HCT116 (cell line): ENCODE measurements around the gene COL4A3. TPM values are rescaled to one million over a fixed set of nuclear protein-coding genes. Genes with fewer than 3 reads are reported as not detected.

Source experiments
- ATAC-seq: fragments of 200-7000 bp; cut with Tn5 transposase; 2 replicates; pipeline ENCODE4 v1.9.1; 2020; ENCODE audit warnings: mild to moderate bottlenecking, moderate library complexity
- BruUV-seq: library from RNA; stranded (reverse); fragments of 400-500 nt; replicated peaks from 2 replicates; lab custom pipeline; 2021; lab: Mats Ljungman, UMichigan
- CTCF ChIA-PET: fragments of 300-600 bp; sonication (Branson Sonifier 250); formaldehyde crosslinking; loops from one replicate; lab custom pipeline; 2021; ENCODE audit warnings: antibody characterized with exemption; lab: Charles Lee
- POLR2A ChIA-PET: fragments of 300-600, 350-600 bp; sonication (Branson Sonifier 250); formaldehyde crosslinking; loops from one replicate; lab custom pipeline; 2021; ENCODE audit warnings: antibody characterized with exemption; lab: Charles Lee
- RAD21 ChIA-PET, 2 experiments: fragments of 300-600 bp; sonication (Branson Sonifier 250); formaldehyde crosslinking; loops; one replicate each; lab custom pipeline; 2023; ENCODE audit warnings: low total read pairs in 2 of 2; ENCODE audit not compliant: uncharacterized antibody in 2 of 2, unreplicated experiment in 2 of 2, low non-redundant PET in 1 of 2; lab: Charles Lee
- DNase-seq: peaks from one replicate; pipeline ENCODE4 v3.0.0-alpha.2; 2010; ENCODE audit warnings: low read depth, low spot score
- H2AFZ ChIP-seq: fragments of 200-600 bp; shearing (Covaris generic), sonication (generic); 2 replicates; pipeline ENCODE4 v1.6.1; 2017; ENCODE audit warnings: low read depth, mixed run types, mixed read lengths, antibody characterized with exemption, low read length; ENCODE audit not compliant: poor library complexity, severe bottlenecking
- H3K27ac ChIP-seq: 2 replicates; pipeline ENCODE4 v1.5.1; 2012; ENCODE audit warnings: low read depth, low read length
- H3K27me3 ChIP-seq: fragments of 200-600 bp; sonication (generic); 2 replicates; pipeline ENCODE4 v1.6.1; 2016; ENCODE audit warnings: mixed run types, low read length, mixed read lengths; ENCODE audit not compliant: insufficient read depth
- H3K36me3 ChIP-seq, 2 experiments: fragments of 200-500 bp in 1 of 2; fragments of 200-600 bp in 1 of 2; sonication (Bioruptor generic) in 1 of 2; sonication (generic) in 1 of 2; 2 replicates each; pipeline versions ENCODE4 v1.5.1 to v1.6.1; 2014 to 2016; ENCODE audit warnings: low read length in 2 of 2, inconsistent platforms in 1 of 2, mixed read lengths in 1 of 2, mixed run types in 1 of 2; ENCODE audit not compliant: insufficient read depth in 2 of 2, control insufficient read depth in 1 of 2
- H3K4me1 ChIP-seq, 2 experiments: fragments of 200-600 bp in 1 of 2; sonication (generic) in 1 of 2; 2 replicates each; pipeline versions ENCODE4 v1.5.1 to v1.6.1; 2012 to 2017; ENCODE audit warnings: low read length in 2 of 2, inconsistent platforms in 1 of 2, mild to moderate bottlenecking in 1 of 2, mixed read lengths in 1 of 2, mixed run types in 1 of 2, moderate library complexity in 1 of 2; ENCODE audit not compliant: insufficient read depth in 2 of 2, control insufficient read depth in 1 of 2
- H3K4me2 ChIP-seq: fragments of 200-600 bp; sonication (generic); 2 replicates; pipeline ENCODE4 v1.6.1; 2017; ENCODE audit warnings: mixed run types, low read length, mixed read lengths
- H3K4me3 ChIP-seq, 2 experiments: fragments of 200-600 bp in 1 of 2; sonication (generic) in 1 of 2; replicated peaks in 1 of 2; 2 replicates each; pipeline ENCODE4 v1.5.1; 2011 to 2016; ENCODE audit warnings: low read length in 2 of 2, control low read depth in 1 of 2, low read depth in 1 of 2, mild to moderate bottlenecking in 1 of 2, mixed read lengths in 1 of 2, mixed run types in 1 of 2
- H3K79me2 ChIP-seq: fragments of 200-600 bp; sonication (generic); 2 replicates; pipeline ENCODE4 v1.6.1; 2017; ENCODE audit warnings: mild to moderate bottlenecking, mixed run types, low read length, moderate library complexity, mixed read lengths; ENCODE audit not compliant: insufficient read depth
- H3K9ac ChIP-seq: fragments of 200-600 bp; sonication (generic); 2 replicates; pipeline ENCODE4 v1.6.1; 2016; ENCODE audit warnings: low read length, mixed read lengths
- H3K9me2 ChIP-seq: fragments of 200-600 bp; sonication (generic), shearing (Covaris generic); 2 replicates; pipeline ENCODE4 v1.6.1; 2017; ENCODE audit warnings: mixed run types, mild to moderate bottlenecking, moderate library complexity; ENCODE audit not compliant: insufficient read depth
- H3K9me3 ChIP-seq, 2 experiments: fragments of 200-500 bp in 1 of 2; fragments of 200-600 bp in 1 of 2; sonication (Bioruptor generic) in 1 of 2; sonication (generic) in 1 of 2; 2 replicates each; pipeline ENCODE4 v1.6.1; 2014 to 2017; ENCODE audit warnings: low read length in 2 of 2, mixed read lengths in 2 of 2, inconsistent platforms in 1 of 2, low read depth in 1 of 2, mild to moderate bottlenecking in 1 of 2, mixed run types in 1 of 2, moderate library complexity in 1 of 2; ENCODE audit not compliant: control insufficient read depth in 1 of 2, insufficient read depth in 1 of 2
- H4K20me1 ChIP-seq: fragments of 200-600 bp; sonication (generic), shearing (Covaris generic); 2 replicates; pipeline ENCODE4 v1.6.1; 2017; ENCODE audit warnings: mixed run types, mild to moderate bottlenecking, moderate library complexity; ENCODE audit not compliant: insufficient read depth
- ELF1 ChIP-seq: IDR thresholded peaks from 2 replicates; pipeline ENCODE4 v1.6.1; 2012; ENCODE audit warnings: low read depth, borderline replicate concordance
- EZH2phosphoT487 ChIP-seq: fragments of 200-600 bp; IDR thresholded peaks from 2 replicates; pipeline ENCODE4 v1.6.1; 2018; ENCODE audit warnings: antibody characterized with exemption, borderline replicate concordance
- JUND ChIP-seq: IDR thresholded peaks from 2 replicates; pipeline ENCODE4 v1.6.1; 2012
- SRF ChIP-seq: IDR thresholded peaks from 2 replicates; pipeline ENCODE4 v1.6.1; 2012; ENCODE audit warnings: low read depth
- TCF7L2 ChIP-seq: IDR thresholded peaks from 2 replicates; pipeline ENCODE4 v1.7.0; 2011; ENCODE audit warnings: borderline replicate concordance, inconsistent platforms; ENCODE audit not compliant: insufficient read depth, insufficient read length; ENCODE audit errors: extremely low read depth
- YY1 ChIP-seq: IDR thresholded peaks from 2 replicates; pipeline ENCODE4 v1.6.1; 2011; ENCODE audit warnings: low read length, low read depth, moderate library complexity, mild to moderate bottlenecking; ENCODE audit not compliant: insufficient replicate concordance; ENCODE audit errors: extremely low read depth
- ZFX ChIP-seq: fragments of 450-650 bp; IDR thresholded peaks from 2 replicates; pipeline ENCODE4 v1.6.1; 2017
- ZNF274 ChIP-seq: fragments of 200-500 bp; sonication (Bioruptor generic); IDR thresholded peaks from 2 replicates; pipeline ENCODE4 v1.6.1; 2014; ENCODE audit warnings: mild to moderate bottlenecking, low read depth, low read length, inconsistent platforms
- intact Hi-C: fragments of 100-400 bp; cut with micrococcal nuclease; formaldehyde crosslinking; loops from 2 replicates; pipeline ENCODE4 v1.10.0; 2022
- total RNA-seq: library from RNA; stranded (reverse); gene quantifications from one replicate; pipeline ENCODE4 v1.2.1, GENCODE V29; 2021; ENCODE audit not compliant: unreplicated experiment
- TF ChIP-seq, protein P1 (sequence below): IDR thresholded peaks from 2 replicates; pipeline ENCODE4 v1.6.1; 2012; ENCODE audit warnings: low read depth
- TF ChIP-seq, protein P2 (sequence below), 3 experiments: fragments of 200-600 bp in 1 of 3; sonication (generic) in 1 of 3; IDR thresholded peaks in 2 of 3; conservative IDR thresholded peaks in 1 of 3; 2 replicates each; pipeline ENCODE4 v1.5.1; 2012 to 2017; ENCODE audit warnings: low read depth in 2 of 3, low read length in 2 of 3, antibody characterized with exemption in 1 of 3, borderline replicate concordance in 1 of 3, control low read depth in 1 of 3, mild to moderate bottlenecking in 1 of 3, mixed read lengths in 1 of 3, mixed run types in 1 of 3, moderate library complexity in 1 of 3; ENCODE audit not compliant: insufficient read depth in 1 of 3

Gene COL4A3
- total RNA-seq, 1 experiment from 2014 or later: 4.9 TPM

DNA sequence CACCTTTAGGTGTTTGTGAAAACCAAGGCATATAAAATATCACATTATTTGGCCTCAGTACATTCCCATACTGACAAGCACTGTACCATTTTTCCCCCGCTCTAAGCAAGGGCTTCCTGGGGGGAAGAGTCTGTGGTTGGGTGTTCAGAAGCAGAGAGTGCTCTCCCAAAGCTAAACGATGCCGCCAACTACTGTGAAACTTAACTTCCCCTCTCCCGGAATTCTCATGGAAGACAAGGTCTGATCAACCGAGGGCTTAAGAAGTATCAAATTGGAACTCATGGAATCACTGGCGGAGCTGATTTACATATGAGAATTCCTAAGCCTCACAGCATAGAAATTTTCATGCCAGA is 160.2 kb downstream of the COL4A3 start:
- H3K27me3 ChIP-seq: no peaks in the 10 kb centered on the region
- H2AFZ ChIP-seq: peak overlapping the region; percentile 93
- no peaks in the 10 kb centered on the region for H3K9me3 ChIP-seq
- intact Hi-C loops: no loop called here
- ChIA-PET CTCF (no interaction called here), RAD21 (no interaction called here), POLR2A (no interaction called here)
- BruUV-seq: TSS peak; percentile 91
- no peaks in the 10 kb centered on the region; a peak in 1 of 4 replicates for H3K36me3 ChIP-seq
- DNase-seq (peak; percentile 16), ATAC-seq (peak; percentile 54)
- peaks cover 46% of the 10 kb centered on the region for H3K79me2 ChIP-seq
- H3K27ac ChIP-seq: peak overlapping the region; percentile 89
- no peaks in the 10 kb centered on the region for H4K20me1 ChIP-seq
- peak overlapping the region; percentile 95 for H3K4me2 ChIP-seq
- H3K9ac ChIP-seq: peak overlapping the region; percentile 90
- peaks cover 5 to 24% of the 10 kb centered on the region in 2 experiments; a peak in 3 of 4 replicates for H3K4me1 ChIP-seq
- H3K4me3 ChIP-seq: peak overlapping the region; percentile 78 to 89
- TF ChIP-seq TCF7L2: no peak
- no peak for TF ChIP-seq ZNF274
- TF ChIP-seq YY1: no peak
- no peak for TF ChIP-seq EZH2phosphoT487
- TF ChIP-seq ZFX: no peak
- TF ChIP-seq ELF1: no peak
- TF ChIP-seq JUND: no peak
- TF ChIP-seq, protein P1, sequence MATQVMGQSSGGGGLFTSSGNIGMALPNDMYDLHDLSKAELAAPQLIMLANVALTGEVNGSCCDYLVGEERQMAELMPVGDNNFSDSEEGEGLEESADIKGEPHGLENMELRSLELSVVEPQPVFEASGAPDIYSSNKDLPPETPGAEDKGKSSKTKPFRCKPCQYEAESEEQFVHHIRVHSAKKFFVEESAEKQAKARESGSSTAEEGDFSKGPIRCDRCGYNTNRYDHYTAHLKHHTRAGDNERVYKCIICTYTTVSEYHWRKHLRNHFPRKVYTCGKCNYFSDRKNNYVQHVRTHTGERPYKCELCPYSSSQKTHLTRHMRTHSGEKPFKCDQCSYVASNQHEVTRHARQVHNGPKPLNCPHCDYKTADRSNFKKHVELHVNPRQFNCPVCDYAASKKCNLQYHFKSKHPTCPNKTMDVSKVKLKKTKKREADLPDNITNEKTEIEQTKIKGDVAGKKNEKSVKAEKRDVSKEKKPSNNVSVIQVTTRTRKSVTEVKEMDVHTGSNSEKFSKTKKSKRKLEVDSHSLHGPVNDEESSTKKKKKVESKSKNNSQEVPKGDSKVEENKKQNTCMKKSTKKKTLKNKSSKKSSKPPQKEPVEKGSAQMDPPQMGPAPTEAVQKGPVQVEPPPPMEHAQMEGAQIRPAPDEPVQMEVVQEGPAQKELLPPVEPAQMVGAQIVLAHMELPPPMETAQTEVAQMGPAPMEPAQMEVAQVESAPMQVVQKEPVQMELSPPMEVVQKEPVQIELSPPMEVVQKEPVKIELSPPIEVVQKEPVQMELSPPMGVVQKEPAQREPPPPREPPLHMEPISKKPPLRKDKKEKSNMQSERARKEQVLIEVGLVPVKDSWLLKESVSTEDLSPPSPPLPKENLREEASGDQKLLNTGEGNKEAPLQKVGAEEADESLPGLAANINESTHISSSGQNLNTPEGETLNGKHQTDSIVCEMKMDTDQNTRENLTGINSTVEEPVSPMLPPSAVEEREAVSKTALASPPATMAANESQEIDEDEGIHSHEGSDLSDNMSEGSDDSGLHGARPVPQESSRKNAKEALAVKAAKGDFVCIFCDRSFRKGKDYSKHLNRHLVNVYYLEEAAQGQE: no peak
- TF ChIP-seq, protein P2, sequence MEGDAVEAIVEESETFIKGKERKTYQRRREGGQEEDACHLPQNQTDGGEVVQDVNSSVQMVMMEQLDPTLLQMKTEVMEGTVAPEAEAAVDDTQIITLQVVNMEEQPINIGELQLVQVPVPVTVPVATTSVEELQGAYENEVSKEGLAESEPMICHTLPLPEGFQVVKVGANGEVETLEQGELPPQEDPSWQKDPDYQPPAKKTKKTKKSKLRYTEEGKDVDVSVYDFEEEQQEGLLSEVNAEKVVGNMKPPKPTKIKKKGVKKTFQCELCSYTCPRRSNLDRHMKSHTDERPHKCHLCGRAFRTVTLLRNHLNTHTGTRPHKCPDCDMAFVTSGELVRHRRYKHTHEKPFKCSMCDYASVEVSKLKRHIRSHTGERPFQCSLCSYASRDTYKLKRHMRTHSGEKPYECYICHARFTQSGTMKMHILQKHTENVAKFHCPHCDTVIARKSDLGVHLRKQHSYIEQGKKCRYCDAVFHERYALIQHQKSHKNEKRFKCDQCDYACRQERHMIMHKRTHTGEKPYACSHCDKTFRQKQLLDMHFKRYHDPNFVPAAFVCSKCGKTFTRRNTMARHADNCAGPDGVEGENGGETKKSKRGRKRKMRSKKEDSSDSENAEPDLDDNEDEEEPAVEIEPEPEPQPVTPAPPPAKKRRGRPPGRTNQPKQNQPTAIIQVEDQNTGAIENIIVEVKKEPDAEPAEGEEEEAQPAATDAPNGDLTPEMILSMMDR (IDR thresholded peaks at IDR 0.05 in 2 of 3, conservative IDR thresholded peaks at IDR 0.05 in 1 of 3; ENCODE audit: borderline replicate concordance in 1 of 3, insufficient read depth in 1 of 3, low read depth in 2 of 3, low read length in 2 of 3): no peak
- no peak for TF ChIP-seq SRF
- no peaks in the 10 kb centered on the region for H3K9me2 ChIP-seq
